Measurements from ENCODE around the gene EHMT1.

DNA sequence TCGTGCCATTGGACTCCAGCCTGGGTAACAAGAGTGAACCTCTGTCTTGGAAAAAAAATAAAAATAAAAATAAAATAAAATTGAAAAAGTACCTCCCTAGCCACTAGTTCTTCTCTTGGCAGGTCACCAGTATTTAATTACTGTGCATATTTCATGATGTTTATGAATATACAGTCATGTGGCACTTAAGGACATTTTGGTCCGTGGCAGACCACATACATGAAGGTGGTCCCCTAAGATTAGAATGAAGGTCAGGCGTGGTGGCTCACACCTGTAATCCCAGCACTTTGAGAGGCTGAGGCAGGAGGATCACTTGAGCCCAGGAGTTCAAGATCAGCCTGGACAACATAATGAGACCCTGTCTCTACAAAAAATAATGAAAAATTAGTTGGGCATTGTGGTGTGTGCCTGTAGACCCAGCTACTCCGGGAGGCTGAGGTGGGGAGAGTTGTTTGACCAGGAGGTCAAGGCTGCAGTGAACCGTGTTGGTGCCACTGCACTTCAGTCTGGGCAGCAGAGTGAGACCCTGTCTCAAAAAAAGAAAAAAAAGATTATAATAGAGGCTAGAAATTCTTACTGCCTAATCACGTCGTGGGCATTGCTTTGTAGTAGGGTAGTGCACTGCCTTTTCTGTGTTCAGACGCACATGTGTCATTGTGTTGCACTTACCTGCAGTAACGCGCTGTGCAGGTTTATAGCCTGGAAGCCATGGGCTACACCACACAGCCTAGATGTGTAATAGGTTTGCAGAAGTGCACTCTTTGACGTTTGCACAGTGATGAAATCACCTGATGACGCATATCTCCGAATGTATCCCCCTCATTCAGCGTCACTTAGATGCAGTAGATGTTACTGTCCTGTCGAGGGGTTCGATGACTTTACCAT lies 12.8 kb downstream of the EHMT1 start:
- TF ChIP-seq TAF1 (IDR thresholded peaks at IDR 0.05; ENCODE audit: low read depth) (no peak), EP300 (IDR thresholded peaks at IDR 0.05; ENCODE audit: borderline replicate concordance) (no peak), RAD21 (IDR thresholded peaks at IDR 0.05; ENCODE audit: low read depth) (no peak), TEAD4 (IDR thresholded peaks at IDR 0.05) (no peak), NFIC (IDR thresholded peaks at IDR 0.05) (no peak)
- TF ChIP-seq, protein P1, sequence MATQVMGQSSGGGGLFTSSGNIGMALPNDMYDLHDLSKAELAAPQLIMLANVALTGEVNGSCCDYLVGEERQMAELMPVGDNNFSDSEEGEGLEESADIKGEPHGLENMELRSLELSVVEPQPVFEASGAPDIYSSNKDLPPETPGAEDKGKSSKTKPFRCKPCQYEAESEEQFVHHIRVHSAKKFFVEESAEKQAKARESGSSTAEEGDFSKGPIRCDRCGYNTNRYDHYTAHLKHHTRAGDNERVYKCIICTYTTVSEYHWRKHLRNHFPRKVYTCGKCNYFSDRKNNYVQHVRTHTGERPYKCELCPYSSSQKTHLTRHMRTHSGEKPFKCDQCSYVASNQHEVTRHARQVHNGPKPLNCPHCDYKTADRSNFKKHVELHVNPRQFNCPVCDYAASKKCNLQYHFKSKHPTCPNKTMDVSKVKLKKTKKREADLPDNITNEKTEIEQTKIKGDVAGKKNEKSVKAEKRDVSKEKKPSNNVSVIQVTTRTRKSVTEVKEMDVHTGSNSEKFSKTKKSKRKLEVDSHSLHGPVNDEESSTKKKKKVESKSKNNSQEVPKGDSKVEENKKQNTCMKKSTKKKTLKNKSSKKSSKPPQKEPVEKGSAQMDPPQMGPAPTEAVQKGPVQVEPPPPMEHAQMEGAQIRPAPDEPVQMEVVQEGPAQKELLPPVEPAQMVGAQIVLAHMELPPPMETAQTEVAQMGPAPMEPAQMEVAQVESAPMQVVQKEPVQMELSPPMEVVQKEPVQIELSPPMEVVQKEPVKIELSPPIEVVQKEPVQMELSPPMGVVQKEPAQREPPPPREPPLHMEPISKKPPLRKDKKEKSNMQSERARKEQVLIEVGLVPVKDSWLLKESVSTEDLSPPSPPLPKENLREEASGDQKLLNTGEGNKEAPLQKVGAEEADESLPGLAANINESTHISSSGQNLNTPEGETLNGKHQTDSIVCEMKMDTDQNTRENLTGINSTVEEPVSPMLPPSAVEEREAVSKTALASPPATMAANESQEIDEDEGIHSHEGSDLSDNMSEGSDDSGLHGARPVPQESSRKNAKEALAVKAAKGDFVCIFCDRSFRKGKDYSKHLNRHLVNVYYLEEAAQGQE (IDR thresholded peaks at IDR 0.05; ENCODE audit: low read depth), result no peak
- TF ChIP-seq, protein P2, sequence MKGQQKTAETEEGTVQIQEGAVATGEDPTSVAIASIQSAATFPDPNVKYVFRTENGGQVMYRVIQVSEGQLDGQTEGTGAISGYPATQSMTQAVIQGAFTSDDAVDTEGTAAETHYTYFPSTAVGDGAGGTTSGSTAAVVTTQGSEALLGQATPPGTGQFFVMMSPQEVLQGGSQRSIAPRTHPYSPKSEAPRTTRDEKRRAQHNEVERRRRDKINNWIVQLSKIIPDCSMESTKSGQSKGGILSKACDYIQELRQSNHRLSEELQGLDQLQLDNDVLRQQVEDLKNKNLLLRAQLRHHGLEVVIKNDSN (IDR thresholded peaks at IDR 0.05), result no peak
- TF ChIP-seq, protein P3, sequence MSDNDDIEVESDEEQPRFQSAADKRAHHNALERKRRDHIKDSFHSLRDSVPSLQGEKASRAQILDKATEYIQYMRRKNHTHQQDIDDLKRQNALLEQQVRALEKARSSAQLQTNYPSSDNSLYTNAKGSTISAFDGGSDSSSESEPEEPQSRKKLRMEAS (IDR thresholded peaks at IDR 0.05), result no peak
